ENCODE results near the gene SFT2D1.
A peak's percentile ranks its signal among the peaks of the same experiment; 100 is the strongest.
"Not testable (repeated sequence)": the region's sequence is repeated elsewhere in the genome, so short reads cannot be mapped to it uniquely, and the experiment has no call there.

SFT2D1 gene

DNA sequence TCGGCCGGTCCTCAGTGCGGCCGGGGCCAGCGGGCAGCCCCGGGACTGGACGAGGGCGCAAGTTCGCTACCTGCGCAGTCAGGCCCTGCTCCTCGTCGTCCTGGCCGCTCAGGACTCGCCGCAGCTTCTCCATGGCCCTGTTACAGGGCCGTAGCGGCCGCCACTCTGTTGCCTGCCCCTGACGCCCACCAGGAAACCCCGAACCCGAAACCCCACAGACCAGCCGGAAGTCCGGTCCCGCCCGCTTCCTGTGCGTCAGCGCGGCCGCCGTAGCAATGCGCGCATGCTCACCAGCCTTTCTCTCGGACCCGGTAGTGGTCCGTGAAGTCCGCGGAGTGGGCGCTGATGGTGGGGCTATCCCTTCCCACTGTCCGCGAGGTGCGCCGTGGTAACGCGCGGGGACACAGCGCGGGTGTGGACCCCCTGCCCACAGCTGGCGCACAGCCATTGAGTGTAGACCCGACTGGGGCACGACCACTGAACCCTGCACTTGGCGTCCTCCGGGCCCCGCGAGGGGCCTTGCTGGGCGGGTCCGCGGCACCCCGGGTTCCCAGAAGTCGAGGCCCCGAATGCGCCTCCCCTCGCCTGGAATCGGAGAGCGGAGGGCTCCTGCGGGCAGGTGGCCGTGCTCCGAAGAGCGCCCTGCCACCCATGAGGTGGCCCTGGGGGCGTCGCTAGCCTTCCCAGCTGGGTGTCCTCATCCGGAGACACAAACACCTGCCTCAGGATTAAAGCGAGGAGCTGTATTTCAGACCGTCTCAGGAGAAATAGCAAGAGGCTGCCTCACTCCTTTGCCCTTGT lies at the start of gene SFT2D1:
TSS of gene SFT2D1 (minus strand) at position 197 of the 801 bp plus-strand sequence. CDS start at position 133, 64 bp downstream.
- DNase-seq (ENCODE audit: low read depth in 2 of 2), result peak; percentile 62 to 79

DNA sequence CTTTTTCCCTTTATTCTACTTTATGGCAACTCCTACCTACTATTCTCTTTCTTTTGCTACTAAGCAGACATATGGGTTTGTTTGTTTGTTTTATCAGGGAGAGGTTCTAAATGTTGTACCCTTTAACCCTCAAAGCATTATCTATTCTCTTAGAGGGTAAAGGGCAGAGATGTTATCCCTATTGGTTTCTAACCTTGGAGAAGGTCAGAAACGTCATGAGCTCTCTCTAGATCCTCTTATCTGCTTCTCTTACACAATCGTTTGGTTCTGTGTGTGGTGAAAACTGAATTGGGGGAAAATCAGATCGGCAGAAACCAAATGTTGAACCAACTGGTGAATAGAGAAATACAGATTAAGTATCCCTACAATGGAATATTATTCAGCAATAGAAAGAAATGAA lies 46.8 kb upstream of the SFT2D1 start:
- no peak for DNase-seq (ENCODE audit: low read depth in 2 of 2)

DNA sequence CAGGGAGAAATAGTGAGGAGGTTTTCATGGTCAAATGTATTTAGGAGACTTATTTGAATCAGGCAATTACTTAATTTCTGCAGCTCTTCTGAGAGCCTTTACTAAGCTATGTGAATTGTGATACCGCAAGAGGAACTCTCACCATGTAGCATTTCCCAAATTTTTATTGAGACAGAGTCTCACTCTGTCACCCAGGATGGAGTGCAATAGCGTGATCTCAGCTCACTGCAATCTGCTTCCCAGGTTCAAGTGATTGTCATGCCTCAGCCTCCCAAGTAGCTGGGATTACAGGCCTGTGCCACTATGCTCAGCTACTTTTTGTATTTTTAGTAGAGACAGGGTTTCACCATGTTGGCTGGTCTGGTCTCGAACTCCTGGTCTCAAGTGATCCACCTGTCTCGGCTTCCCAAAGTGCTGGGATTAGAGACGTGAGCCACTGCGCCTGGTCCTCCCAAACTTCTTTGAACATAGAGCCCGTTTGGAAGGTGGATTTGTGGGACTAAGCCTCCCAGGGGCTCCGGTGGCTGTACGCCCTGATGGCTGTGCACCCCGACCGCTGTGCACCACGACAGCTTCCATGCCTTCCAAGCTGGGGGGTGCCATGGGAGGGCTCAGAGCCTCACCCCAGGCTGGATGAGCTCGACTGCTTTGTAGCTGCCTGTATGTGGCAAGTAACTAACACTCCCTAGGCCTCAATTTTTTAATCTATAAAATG lies 46.1 kb upstream of the SFT2D1 start:
- no peak for DNase-seq (ENCODE audit: low read depth in 2 of 2)

DNA sequence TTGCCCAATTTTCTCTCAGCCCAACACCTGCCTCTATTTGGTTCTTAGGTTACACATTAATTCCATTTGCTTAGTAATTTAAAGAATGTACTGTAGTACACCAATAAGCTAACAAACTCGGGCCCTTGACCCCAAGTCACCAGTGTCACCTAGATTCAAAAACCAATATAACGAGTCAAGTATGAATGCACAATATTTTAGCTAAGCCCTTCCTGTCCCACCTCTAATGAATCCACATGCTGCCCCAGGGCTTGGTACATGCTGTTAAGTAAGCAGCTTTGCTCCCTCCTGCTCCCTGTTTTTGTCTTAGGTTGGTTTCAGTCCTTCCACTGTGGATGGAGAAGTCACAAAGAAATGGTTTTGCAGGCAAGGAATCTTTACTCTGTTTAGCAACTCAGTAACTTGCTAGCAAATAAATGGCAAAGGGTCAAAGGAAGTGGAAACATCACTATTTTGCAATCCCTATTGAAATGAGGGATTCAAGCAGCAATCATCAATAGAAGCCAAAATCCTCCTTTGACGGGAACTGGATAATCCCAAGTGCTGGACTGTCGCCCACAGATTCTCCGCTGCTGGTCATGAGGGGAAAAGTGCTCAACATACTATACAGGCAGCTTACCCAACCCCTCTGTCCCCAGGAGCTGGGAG lies 45.4 kb upstream of the SFT2D1 start:
- DNase-seq (ENCODE audit: low read depth in 2 of 2), result no peak

DNA sequence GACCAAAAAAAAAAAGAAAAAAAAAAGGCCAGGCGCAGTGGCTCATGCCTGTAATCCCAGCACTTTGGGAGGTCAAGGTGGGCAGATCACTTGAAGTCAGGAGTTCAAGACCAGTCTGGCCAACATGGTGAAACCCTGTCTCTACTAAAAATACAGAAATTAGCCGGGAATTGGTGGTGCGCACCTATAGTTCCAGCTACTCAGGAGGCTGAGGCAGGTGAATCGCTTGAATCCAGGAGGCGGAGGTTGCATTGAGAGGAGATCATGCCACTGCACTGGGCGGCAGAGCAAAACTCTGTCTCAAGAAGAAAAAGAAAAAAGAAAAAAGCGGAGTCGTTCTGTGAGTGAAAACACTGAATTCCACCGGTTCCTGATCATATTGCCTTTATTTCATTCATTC lies 44.8 kb upstream of the SFT2D1 start:
- not testable (repeated sequence) for DNase-seq (ENCODE audit: low read depth in 2 of 2)

DNA sequence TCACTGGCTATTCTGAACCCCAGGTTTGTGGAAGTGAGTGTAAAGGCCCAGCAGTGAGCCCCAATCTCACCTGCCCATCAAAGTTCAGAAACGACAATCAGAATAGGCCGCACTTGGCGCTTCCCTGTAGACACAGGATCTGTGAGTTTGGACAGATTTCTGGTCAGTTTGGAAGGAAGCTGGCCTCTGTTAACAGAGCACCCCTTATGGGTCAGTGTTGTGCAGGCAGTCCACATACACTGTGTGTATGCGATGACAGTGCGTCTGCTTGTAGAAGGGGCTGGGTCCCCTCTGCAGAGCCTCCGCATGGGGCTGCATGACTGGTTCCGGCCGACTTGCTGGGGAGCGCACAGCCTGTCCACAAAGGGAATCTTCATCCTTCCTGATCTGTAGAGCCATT lies 43.8 kb upstream of the SFT2D1 start:
- DNase-seq (ENCODE audit: low read depth in 2 of 2), result no peak

DNA sequence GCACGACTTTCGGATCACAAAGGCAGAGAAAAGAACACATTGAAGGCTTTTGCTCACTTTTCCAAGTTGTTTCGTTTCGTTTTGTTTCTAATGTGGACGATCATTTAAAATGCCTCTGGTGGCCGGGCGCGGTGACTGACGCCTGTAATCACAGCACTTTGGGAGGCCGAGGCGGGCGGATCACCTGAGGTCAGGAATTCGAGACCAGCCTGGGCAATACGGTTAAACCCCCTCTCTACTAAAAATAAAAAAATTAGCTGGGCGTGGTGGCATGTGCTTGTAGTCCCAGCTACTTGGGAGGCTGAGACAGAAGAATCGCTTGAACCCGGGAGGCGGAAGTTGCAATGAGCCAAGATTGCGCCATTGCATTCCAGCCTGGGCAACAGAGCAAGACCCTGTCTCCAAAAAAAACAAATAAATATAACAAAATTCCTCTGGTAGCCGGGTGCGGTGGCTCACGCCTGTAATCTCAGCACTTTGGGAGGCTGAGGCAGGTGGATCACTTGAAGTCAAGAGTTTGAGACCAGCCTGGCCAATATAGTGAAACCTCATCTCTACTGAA lies 41.5 kb upstream of the SFT2D1 start:
- peak; percentile 6 to 7 for DNase-seq (ENCODE audit: low read depth in 2 of 2)

DNA sequence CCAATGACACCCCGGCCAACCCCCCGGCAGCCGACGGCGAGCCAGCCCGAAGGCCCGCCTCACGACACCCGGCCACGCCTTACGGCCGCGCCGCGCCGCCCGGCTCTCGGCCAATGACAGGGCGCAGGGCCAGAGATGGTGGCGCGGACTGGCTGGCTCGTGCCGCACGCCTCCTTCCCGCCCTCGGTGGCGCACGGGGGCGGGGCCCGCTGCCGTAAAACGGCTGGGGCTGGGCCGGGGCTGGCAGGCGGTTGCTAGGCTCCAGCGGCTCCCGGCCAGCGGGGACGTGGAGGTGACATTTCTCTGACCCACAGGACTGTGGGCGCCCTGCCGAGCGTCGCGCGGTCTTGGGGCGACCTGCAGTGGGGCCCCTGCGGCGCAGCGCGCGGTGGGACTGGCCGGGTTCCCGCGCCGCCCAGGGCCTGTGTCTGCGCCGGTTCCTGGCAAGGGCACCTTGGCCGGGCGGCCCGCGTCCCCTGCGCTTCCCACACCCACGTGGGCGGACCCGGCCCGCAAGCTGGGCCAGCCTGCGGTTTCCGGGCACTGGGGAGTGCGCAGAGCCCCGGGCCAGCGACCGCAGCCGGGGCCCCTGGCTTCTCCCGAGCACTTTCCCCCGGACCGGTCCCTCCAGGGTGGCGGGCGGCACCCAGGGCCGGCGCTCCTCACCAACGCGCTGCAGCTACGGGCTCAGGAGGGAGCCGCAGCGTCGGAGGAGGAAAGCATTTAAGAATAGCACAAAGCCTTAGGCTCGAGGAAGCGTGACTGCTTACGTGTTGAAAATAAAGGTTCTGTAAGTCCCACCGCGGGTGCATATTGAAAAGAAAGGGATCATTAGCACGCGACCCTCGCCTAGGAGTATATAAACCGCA lies 40.8 kb upstream of the SFT2D1 start, which contains the start of gene MPC1:
TSS of gene MPC1 (minus strand) at position 8 of the 869 bp plus-strand sequence. CDS start 64 bp downstream, outside the sequence.
- DNase-seq (ENCODE audit: low read depth in 2 of 2), result peak; percentile 83 to 94

DNA sequence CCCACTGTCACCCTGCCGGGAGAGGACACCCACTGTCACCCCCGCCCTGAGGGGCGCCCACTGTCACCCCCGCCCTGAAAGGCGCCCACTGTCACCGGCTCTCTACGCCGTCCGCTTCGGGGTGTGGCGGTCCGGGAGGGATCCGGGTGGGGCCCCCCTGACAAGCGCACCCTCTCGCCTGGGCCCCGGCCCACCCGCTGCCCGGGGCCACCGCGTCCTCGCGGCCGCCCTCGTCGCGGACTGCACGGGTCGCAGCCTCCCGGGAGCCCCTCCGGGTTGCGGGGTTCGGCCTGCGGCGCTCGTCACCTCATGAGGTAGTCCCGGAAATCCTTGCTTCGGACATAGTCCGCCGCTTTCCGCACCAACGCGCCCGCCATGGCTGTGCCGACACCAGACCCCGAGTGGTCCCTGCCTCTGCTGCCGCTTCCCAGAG lies 40.2 kb upstream of the SFT2D1 start:
- DNase-seq (ENCODE audit: low read depth in 2 of 2), result no peak

DNA sequence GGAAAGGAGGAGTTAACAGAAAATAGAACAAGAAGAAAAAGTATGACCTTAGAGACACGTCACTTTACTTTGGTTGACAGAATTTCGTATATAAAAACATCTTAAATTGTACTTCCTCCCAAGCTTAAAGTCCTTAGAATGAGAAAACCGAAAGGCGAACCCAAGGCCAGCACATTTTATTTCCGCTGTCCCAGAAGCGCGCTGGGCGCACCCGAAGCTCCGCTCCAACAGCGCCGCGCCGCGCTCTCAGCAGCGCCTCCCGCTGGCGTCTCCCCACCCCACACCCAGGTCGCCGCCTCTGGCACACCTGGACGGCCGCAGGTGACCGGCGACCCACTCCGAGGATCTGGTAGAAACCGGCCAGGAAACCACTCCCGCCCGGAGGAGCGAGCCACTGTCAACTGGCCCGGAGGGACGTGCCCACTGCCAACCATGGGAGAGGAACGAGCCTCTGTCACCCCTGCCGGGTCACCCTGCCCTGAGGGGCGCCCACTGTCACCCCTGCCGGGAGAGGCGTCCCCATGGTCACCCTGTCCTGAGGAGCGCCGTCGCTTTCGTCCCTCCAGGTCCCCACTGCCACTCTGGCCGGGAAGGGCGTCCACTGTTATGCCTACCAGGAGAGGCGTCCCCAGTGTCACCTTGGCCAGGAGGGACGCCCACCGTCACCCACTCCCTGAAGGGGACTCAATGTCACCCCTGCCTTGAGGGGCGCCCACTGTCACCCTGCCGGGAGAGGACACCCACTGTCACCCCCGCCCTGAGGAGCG lies 39.6 kb upstream of the SFT2D1 start:
- peak; percentile 8 to 57 for DNase-seq (ENCODE audit: low read depth in 2 of 2)

DNA sequence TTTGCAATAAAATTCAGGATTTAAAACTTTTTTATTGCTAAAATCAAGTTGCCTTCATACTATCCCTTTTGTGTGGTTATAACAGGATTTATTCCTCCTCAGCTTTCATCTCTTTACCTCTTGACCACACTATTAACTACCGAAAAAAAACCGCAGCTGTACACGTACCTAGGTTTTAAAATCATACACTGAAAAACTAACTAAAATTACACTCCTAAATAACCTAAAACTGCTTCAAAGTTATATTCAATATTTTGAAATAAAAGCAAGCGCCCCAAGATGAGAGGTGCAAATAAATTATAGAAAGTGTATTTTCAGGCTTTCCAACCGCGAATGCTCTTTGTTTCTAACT lies 39.0 kb upstream of the SFT2D1 start:
- DNase-seq (ENCODE audit: low read depth in 2 of 2), result no peak

DNA sequence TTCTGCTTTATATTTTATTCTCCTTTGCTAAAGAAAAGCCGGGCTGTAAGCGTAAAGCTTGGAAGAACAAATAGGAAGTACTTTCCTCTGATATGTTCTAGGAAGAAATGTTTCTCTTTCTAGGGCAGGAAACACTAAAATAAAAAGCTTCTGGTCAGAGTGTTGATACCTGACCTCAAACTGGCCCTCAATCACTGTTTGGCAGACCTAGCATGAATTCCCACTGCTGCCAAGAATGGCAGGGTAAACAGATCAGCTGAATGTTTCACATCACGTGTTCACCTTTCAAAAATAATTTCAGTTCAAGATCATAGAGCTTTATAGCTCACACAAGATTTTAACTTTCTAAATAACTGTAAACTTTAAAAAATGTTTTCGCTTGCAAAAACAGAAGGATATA lies 37.5 kb upstream of the SFT2D1 start:
- DNase-seq (ENCODE audit: low read depth in 2 of 2), result no peak

DNA sequence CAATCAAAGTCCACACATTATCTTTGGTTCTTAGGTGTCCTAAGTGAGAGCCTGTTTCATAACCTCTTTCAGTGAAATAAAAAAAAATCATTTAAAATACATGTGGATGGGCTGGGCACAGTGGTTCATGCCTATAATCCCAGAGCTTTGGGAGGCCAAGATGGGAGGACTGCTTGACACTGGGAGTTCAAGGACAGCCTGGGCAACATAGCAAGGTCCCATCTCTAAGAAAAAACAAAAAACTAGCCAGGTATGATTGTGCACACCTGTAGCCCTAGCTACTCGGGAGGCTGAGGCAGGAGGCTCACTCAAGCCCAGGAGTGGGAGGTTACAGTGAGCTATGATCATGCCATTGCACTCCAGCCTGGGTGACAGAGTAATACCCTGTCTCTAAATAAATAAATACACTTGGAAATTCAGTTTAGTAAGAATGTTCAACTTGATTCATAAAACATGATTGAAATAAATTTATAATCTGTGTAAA lies 36.8 kb upstream of the SFT2D1 start:
- DNase-seq (ENCODE audit: low read depth in 2 of 2), result no peak

DNA sequence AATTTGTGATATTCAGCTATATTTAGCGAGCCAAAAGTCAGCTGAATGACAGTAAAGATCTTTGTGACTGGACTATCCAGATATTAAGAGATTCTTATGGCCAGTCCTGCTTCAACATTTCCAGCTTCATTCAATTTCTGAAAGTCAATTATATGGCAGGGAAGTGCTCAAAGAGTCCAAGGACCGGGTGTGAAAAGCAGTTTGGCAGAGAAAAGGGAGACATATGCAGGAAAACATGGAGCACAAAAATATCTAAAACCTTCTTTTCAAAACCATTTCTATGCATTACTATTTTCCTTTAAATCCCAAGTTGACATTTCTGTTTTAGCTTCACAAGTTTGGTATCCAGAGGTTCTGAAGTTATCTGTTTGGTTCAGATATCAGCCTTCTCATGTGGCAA lies 35.4 kb upstream of the SFT2D1 start:
- no peak for DNase-seq (ENCODE audit: low read depth in 2 of 2)

DNA sequence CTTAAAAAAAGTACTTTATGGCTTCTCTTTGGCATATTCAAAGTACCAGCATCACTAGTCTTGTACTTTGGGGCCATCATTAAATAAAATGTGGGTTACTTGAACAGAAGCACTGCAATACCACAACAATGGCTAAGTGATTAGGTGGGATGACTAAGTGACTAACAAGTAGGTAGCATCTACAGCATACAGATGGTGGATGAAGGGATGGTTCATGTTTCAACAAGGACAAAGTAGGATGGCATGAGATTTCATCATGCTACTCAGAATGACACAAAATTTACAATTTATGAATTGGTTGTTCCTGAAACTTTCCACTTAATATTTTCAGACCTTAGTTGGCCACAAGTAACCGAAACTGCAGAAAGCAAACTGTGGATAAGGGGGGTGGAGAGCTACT lies 32.7 kb upstream of the SFT2D1 start:
- DNase-seq (ENCODE audit: low read depth in 2 of 2), result no peak

DNA sequence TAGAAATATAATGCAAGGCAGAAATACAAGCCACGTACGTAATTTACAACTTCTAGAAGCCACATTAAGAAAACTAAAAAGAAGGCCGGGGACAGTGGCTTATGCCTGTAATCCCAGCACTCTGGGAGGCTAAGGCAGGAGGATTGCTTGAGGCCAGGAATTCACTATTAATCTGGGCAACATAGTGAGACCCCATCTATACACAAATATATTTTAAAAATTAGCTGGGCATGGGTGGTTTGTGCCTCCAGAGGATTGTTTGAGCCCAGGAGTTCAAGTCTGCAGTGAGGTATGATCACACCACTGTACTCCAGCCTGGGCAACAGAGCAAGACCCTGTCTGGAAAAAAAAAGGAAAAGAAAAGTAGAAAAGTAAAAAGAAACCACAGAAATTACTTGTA lies 28.1 kb upstream of the SFT2D1 start:
- DNase-seq (ENCODE audit: low read depth in 2 of 2), result no peak

DNA sequence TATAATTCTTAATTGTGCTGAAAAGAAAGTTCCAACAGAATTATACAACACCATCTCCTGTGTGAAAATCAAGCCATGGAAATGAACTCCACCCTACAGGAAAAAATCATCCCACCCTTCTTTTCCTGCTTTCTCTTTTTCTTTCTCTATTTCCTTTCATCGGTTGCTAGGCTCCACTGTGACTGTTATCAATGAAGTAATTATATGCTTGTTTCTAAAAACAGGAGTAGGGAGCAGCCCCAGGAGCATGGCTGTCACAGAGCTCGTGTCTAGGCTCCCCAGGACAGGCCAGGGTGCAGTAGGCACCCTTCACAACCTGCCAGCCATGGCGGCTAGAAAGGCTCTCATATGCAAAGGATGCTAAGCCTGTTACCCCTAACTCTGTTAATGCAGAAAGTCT lies 27.4 kb upstream of the SFT2D1 start:
- no peak for DNase-seq (ENCODE audit: low read depth in 2 of 2)

DNA sequence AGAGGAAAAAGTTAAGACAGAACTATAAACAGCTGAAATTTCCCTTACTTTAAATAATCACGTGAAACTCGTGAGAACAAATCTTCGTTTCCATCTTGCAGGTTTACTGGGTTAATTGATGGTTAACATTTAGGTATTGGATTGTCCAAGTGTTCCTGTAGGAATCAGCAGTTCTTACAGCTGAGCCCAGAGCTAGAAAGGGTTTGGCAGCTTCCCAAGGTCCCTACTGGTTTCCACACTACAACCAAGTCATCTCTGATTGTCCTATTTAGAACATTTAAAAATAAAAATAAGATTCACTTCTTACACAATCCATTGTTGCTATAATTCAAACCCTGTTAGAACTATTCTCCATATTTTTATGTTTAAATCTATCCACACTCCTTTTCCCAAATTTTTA lies 24.6 kb upstream of the SFT2D1 start:
- DNase-seq (ENCODE audit: low read depth in 2 of 2), result no peak

DNA sequence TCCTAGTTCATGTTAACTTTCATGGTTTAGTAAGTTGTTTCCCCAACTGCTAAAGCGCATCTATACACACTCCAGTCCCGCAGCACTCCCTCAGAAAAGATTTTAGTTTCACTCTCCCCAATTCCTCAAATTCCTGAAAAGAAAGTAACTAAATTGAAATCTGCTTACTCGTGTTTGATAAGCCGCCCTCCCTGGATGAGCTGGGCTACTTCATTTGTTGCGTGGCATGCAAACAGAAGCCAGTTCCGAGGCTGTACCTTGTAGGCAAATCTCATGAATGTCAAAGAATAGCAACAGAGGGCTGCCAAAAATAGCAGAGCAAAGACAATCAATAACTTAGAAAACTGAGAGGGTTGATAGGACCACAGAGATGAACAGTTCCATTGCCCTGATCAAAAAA lies 23.5 kb upstream of the SFT2D1 start:
- no peak for DNase-seq (ENCODE audit: low read depth in 2 of 2)

DNA sequence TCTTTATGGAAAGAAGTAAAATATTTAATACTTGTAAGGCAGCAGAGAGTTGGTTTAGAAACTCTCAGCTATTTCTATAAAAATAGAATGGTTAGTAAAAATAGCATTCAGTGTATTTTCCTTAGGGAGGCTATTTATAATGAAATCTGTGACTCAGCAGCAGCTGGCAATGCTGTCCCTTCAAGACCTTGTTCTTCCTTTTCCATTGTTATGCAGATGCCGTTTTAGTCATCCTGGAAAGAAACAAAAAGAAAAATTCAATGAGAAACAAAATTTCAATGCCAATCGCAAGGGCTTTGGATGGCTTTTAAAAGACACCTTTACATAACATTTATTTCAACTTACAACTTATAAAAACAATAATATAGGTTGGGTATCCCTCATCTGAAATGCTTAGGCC lies 22.9 kb upstream of the SFT2D1 start:
- DNase-seq (ENCODE audit: low read depth in 2 of 2), result no peak
